Measurements from ENCODE around the gene ESYT2.
"Not testable (repeated sequence)": the region's sequence is repeated elsewhere in the genome, so short reads cannot be mapped to it uniquely, and the experiment has no call there.

The ESYT2 gene

DNA sequence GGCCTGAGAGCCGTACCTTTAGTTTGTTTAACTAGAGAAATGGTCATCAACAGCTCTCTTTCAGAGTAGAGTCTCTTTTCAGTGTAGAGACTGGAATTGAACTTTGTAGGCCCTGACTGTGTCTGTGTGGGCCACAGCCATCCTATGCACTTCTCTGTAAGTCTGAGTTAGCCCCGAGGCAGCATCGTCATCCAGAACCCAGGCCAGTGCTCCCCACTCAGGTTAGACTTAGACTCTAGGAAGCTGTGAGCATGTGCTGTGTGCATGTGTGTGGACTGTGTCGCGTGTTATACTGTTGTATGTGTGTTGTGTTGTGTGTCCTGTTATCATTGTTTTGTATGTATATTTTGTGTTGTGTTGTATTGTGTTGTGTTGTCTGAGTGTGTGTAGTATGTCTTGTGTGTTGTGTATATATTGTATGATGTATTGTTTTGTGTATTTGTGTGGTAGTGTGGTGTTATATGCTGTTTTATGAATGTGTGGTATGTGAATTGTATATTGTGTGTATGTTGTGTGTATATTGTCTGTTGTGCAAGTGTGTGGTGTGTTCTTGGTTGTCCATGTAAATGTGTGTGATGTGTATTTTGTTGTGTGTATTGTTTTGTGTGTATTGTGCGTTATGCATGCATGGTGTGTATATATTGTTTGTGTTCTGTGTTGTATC lies 106.6 kb downstream of the ESYT2 start:
- no peak overlapping the region for H3K4me3 Mint-ChIP-seq
- H3K27ac Mint-ChIP-seq, result no peak overlapping the region
- no peak for DNase-seq
- peaks cover 2% of the 10 kb centered on the region for H3K27me3 Mint-ChIP-seq
- no peaks in the 10 kb centered on the region for H3K9me3 Mint-ChIP-seq
- no peaks in the 10 kb centered on the region for H3K4me1 Mint-ChIP-seq (ENCODE audit: low read depth)
- no peaks in the 10 kb centered on the region for H3K36me3 Mint-ChIP-seq (ENCODE audit: low read depth)

DNA sequence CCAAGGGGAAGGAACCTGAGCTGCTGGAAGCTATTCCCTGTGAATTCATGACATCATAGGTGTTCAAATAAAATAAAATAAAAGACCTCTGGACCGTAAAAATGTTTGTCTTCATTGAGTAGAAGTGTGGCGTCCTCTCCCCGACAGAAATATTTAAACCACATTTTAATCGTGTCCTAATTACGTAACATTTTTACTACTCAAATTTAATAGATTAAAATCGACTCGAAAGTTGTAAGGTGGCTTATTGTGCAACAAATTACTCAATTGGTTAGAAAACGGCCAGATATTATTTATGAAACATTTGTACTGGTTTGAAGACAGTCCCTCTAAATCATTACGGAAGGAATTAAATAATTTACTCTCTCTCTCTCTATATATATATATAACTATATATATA lies 109.2 kb downstream of the ESYT2 start:
- Mint-ChIP-seq H3K36me3 (ENCODE audit: low read depth) (no peaks in the 10 kb centered on the region), H3K9me3 (no peaks in the 10 kb centered on the region), H3K27me3 (peaks cover 5% of the 10 kb centered on the region), H3K27ac (no peak overlapping the region), H3K4me3 (no peak overlapping the region), H3K4me1 (ENCODE audit: low read depth) (no peaks in the 10 kb centered on the region)
- DNase-seq, result no peak

DNA sequence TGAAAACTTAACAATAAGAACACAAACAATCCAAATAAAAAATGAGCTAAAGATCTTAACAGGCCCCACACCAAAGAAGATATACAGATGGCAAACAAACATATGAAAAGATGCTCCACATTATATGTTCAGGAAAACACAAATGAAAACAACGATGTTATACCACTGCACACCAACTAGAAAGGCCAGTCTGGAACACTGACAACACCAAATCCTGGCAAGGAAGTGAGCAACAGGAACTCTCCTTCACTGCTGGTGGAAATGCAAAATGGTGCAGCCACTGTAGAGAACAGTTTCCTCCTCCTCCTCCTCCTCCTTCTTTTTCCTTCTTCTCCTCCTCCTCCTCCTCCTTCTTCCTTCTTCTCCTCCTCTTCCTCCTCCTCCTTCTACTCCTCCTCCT lies 112.5 kb downstream of the ESYT2 start:
- H3K4me3 Mint-ChIP-seq, result no peak overlapping the region
- H3K36me3 Mint-ChIP-seq (ENCODE audit: low read depth), result no peaks in the 10 kb centered on the region
- no peaks in the 10 kb centered on the region for H3K9me3 Mint-ChIP-seq
- peaks cover 4% of the 10 kb centered on the region for H3K4me1 Mint-ChIP-seq (ENCODE audit: low read depth)
- no peak overlapping the region for H3K27ac Mint-ChIP-seq
- DNase-seq, result no peak
- peaks cover 5% of the 10 kb centered on the region for H3K27me3 Mint-ChIP-seq

DNA sequence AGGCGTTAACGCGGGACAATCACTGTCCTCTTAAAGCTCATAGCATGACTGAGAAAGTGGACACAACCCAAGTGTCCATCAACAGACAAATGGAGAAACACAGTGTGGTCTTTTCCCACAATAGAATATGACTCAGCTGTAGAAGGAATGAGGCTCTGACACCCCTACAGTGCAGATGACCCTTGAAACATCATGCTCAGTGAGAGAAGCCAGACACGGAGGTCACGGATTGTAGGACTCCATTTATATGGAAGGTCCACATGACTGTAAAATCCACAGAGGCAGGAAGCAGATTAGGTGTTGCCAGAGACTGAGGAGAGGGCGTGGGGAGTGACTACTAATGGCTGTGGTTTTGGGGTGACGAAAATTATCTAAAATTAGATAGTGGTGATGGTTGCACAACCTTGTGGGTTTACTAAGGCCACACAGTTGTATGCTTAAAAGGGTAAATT lies 118.6 kb downstream of the ESYT2 start:
- H3K4me3 Mint-ChIP-seq, result no peak overlapping the region
- no peak for DNase-seq
- no peak overlapping the region for H3K27ac Mint-ChIP-seq

DNA sequence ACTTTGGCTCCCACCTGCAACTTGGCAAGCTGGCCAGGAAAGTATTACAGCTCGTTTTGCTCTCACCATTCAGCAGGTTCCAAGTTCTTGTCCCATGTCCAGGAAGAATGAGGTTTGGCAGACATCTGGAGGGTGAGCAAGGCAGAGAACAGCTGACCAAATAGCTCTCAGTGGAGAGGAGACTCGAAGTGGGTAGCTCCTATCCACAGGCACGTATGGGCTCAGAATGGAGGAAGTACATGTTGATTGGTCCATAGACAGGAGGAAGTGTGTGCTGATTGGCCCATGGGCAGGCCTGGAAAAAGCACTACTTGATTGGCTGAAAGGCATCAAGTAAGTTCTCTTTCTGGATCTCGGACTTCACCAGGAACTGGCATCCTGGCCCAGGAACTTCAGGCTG lies 121.7 kb downstream of the ESYT2 start:
- Mint-ChIP-seq H3K27ac (no peak overlapping the region), H3K4me1 (ENCODE audit: low read depth) (peaks cover 31% of the 10 kb centered on the region), H3K4me3 (no peak overlapping the region), H3K27me3 (no peaks in the 10 kb centered on the region), H3K9me3 (peaks cover 4% of the 10 kb centered on the region), H3K36me3 (ENCODE audit: low read depth) (peaks cover 13% of the 10 kb centered on the region)
- DNase-seq, result no peak

More for the DNA sequence above, 118.6 kb downstream of the ESYT2 start:
- H3K36me3 Mint-ChIP-seq (ENCODE audit: low read depth), result no peaks in the 10 kb centered on the region
- peaks cover 4% of the 10 kb centered on the region for H3K9me3 Mint-ChIP-seq
- H3K27me3 Mint-ChIP-seq, result no peaks in the 10 kb centered on the region
- H3K4me1 Mint-ChIP-seq (ENCODE audit: low read depth), result peaks cover 17% of the 10 kb centered on the region

DNA sequence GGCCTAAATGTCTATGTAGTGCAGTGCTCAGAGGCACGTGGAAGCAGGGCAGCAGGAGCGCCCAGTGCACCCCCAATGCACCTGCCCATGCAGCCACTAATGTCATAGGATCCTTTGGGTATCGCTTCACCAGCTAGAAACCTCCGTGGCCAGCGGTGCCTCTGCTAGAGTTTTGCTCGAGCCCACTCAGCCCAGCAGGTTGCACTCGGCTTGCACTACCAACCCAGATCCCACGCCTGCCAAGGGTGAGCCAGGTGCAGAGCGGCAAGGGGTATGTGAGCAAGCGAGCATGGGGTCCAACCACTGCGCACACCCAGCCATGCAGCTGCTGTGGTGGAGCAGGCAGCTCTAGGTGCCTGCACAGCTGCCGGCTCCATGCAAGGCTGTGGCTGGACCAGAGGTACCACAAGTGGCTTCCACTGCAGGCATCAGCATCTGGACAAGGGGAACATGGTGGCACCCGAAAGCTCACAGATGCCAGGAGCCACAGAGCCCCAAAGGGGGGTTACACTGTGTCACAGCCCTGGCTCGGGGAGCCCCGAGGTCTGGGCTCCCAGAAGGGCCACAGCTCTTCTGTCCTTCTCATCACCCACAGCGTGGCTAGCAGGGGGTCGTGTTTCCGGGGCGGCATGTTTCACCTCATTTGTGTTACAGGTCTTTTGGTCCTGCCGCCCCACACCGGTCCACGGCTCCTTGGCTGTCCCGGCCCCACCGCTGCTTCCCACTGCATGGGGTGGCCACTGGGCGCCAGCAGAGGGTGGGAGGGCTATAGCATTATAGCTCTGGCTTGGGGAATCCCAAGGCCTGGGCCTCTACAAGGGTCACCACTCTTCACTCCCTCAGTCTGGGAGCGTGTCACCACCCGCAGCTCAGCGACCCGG lies 122.4 kb downstream of the ESYT2 start:
- Mint-ChIP-seq H3K27me3 (no peaks in the 10 kb centered on the region), H3K4me1 (ENCODE audit: low read depth) (peaks cover 34% of the 10 kb centered on the region), H3K9me3 (peaks cover 4% of the 10 kb centered on the region), H3K4me3 (peak overlapping the region; percentile 88), H3K36me3 (ENCODE audit: low read depth) (peaks cover 19% of the 10 kb centered on the region), H3K27ac (peak overlapping the region; percentile 12)
- no peak for DNase-seq

DNA sequence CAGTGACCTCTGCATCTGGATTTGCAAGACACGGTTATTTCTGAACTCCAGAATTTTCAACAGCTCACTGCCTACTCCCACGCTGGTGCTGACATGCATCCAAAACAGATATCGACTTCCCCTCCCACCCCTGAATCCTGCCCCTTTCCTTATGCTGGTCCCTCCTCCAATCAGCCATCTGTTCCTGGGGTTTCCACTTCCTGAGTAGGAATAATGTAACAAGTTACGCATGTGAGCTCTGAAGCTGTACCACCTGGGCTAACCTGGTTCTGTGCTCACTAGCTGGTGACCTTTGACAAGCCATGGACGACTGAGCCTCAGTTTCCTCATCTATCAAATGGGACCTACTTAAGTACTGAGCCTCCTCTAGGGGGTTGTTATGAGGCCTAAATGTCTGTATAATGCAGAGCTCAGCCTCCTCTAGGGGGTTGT lies 123.0 kb downstream of the ESYT2 start:
- Mint-ChIP-seq H3K4me3 (peak overlapping the region; percentile 88), H3K27me3 (no peaks in the 10 kb centered on the region), H3K36me3 (ENCODE audit: low read depth) (peaks cover 26% of the 10 kb centered on the region), H3K9me3 (peaks cover 4% of the 10 kb centered on the region), H3K4me1 (ENCODE audit: low read depth) (peaks cover 40% of the 10 kb centered on the region), H3K27ac (peak overlapping the region; percentile 12)
- DNase-seq, result no peak

DNA sequence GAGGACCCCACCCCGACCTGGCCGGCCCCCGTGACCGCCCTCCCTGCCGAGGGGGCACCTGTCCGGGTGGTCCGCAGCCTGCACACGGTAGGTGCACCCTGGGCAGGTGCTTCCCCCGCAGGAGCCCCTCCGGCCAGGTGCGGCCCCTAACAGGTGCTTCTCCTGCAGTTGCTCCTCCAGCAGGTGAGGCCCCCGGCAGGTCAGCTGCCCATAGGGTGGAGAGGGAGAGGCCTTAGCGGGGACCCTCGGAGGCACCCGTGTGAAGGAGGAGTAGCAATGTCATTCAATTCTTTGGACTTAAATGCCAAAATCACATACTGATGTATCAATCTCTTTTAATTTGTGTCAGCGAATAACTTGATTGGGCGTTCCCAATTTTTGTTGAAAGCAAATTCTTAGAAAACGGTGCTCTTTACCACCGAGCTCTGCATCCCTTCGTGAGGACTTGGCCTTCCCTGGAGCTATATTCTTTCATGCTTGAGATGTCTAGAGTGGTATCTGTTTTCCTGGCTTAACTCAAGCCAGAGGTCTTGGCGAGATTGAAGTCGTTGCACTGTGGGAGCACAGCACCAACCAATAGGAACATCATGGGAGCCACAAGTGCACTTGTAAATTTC lies 124.0 kb downstream of the ESYT2 start:
- H3K4me1 Mint-ChIP-seq (ENCODE audit: low read depth), result peaks cover 43% of the 10 kb centered on the region
- H3K4me3 Mint-ChIP-seq, result peak overlapping the region; percentile 88
- H3K27me3 Mint-ChIP-seq, result no peaks in the 10 kb centered on the region
- peaks cover 4% of the 10 kb centered on the region for H3K9me3 Mint-ChIP-seq
- DNase-seq, result no peak
- H3K36me3 Mint-ChIP-seq (ENCODE audit: low read depth), result peaks cover 35% of the 10 kb centered on the region
- H3K27ac Mint-ChIP-seq, result peak overlapping the region; percentile 87

DNA sequence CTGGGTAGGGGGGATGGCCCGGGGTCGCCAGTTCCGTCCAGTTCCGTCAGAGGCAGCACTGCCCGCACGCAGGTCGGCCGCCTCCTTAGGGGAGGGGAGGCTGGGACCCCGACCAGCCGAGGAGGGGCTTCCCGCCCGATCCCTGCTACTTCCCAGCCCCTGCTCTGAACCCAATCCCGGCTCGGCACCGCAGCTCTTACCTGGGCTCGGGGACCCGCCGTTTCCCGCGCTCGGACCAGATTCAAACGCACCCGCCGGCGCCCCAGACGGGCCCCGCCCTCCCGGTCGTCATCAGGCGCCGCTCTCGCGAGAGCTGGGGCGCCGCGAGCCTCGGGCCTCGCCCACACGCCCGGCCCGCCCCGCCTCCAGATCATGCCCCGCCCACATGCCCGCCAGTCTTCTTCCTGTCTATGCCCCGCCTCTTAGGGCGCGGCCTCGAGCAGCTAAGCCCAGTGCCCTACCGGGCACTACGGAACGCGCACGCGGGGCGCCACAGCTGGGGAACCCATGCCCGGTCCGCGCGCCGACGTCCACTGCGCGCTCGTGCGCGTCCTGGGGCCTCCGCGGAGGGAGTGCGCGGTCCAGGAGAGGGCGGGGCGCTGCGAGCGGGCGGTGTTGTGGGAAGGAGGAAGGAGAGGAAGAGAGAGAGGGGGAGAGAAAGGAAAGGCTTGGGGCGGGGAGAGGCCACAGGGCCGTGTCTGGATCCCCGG lies 124.6 kb downstream of the ESYT2 start, which contains the start of gene NCAPG2:
TSS of gene NCAPG2 (minus strand) at position 281 of the 710 bp plus-strand sequence. CDS start 2,905 bp downstream, outside the sequence.
- H3K9me3 Mint-ChIP-seq, result peaks cover 4% of the 10 kb centered on the region
- H3K27ac Mint-ChIP-seq, result peak within 1 kb of the TSS; percentile 91
- H3K27me3 Mint-ChIP-seq, result no peaks in the 10 kb centered on the region
- H3K4me1 Mint-ChIP-seq (ENCODE audit: low read depth), result peaks cover 47% of the 10 kb centered on the region
- DNase-seq, result peak; percentile 98
- H3K36me3 Mint-ChIP-seq (ENCODE audit: low read depth), result peaks cover 40% of the 10 kb centered on the region
- peak within 1 kb of the TSS; percentile 88 for H3K4me3 Mint-ChIP-seq

DNA sequence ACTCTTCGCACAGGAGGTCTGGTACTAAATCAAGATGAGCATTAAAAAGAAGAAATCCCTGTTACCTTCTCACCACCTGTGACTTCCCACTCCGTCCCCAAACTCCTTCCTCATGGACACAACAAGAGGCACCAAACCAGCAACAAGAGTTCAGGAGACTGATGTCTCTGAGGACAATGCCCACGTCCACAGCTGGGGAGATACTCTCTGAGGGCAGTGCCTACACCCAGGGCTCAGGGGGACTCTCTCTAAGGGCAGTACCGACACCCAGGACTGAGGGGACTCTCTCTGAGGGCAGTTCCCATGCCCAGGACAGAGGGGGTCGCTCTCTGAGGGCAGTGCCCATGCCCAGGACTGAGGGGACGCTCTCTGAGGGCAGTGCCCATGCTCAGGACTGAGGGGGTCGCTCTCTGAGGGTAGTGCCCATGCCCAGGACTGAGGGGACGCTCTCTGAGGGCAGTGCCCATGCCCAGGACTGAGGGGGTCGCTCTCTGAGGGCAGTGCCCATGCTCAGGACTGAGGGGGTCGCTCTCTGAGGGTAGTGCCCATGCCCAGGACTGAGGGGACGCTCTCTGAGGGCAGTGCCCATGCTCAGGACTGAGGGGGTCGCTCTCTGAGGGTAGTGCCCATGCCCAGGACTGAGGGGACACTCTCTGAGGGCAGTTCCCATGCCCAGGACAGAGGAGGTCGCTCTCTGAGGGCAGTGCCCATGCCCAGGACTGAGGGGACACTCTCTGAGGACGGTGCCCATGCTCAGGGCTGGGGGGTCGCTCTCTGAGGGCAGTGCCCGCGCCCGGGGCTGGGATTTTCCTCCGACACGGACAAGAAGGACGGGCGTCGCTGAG lies 125.4 kb downstream of the ESYT2 start:
- not testable (repeated sequence) for H3K9me3 Mint-ChIP-seq, DNase-seq, H3K27me3 Mint-ChIP-seq
- peaks cover 49% of the 10 kb centered on the region for H3K4me1 Mint-ChIP-seq (ENCODE audit: low read depth)
- peak overlapping the region; percentile 91 for H3K27ac Mint-ChIP-seq
- H3K36me3 Mint-ChIP-seq (ENCODE audit: low read depth), result peaks cover 48% of the 10 kb centered on the region
- peak overlapping the region; percentile 88 for H3K4me3 Mint-ChIP-seq

DNA sequence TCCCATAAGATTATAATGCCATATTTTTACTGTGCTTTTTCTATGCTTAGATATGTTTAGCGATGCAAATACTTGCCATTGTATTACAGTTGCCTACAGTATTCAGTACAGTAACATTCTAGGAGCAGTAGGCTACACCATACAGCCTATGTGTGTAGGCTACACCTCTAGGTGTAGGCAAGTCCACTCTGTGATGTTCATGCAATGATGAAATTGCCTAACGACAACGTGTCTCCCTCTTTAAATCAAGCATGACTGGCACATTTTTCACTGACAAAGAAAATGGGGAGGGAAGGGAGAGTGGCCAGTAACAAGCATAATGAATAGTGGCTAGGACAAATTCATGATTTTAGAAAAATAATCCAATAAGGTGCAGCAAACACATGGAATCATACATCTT lies 126.4 kb downstream of the ESYT2 start:
- Mint-ChIP-seq H3K27me3 (no peaks in the 10 kb centered on the region), H3K36me3 (ENCODE audit: low read depth) (peaks cover 56% of the 10 kb centered on the region), H3K9me3 (peaks cover 4% of the 10 kb centered on the region), H3K4me1 (ENCODE audit: low read depth) (peaks cover 50% of the 10 kb centered on the region), H3K27ac (no peak overlapping the region), H3K4me3 (peak overlapping the region; percentile 88)
- DNase-seq, result no peak

DNA sequence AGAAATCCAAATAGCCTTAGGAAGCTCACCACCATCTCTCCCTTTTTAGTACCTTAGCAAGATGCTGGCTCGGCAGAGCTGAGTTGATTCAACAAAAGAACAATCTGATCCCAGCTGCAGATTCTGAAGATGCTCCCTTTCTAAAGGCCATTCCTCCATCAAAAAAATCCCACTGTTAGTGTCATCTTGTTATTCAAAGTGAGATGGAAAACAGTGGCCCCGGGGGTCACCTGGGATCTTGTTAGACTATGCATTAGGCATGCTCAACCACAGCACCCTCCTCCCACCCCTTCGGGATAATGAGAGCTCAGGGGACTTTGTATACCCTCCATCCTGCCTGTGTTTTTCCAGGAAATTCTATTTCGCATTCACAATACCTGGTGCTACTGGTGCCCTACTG lies 127.1 kb downstream of the ESYT2 start:
- H3K36me3 Mint-ChIP-seq (ENCODE audit: low read depth), result peaks cover 62% of the 10 kb centered on the region
- no peak overlapping the region for H3K27ac Mint-ChIP-seq
- no peak for DNase-seq
- peaks cover 51% of the 10 kb centered on the region for H3K4me1 Mint-ChIP-seq (ENCODE audit: low read depth)
- no peaks in the 10 kb centered on the region for H3K27me3 Mint-ChIP-seq
- H3K4me3 Mint-ChIP-seq, result peak overlapping the region; percentile 88
- H3K9me3 Mint-ChIP-seq, result no peaks in the 10 kb centered on the region

DNA sequence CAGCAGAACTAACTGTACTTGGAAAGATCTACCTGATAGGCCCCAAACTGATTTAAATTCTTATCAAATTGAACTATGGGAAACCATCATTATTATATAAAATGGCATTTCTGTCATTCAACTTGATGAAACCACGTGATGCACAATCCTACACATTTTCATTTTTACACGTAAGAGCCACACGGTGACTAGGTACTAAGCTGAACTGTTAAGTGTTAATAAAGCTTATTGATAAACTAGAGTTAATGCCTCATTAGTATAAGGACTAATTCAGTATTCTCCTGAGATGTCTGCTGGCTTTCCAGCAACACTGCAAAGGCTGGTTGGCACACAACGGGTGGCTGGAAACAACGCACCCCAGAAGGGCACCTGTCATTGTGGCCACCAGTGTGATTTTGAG lies 129.3 kb downstream of the ESYT2 start:
- no peak for DNase-seq
- peaks cover 82% of the 10 kb centered on the region for H3K36me3 Mint-ChIP-seq (ENCODE audit: low read depth)
- peaks cover 50% of the 10 kb centered on the region for H3K4me1 Mint-ChIP-seq (ENCODE audit: low read depth)
- H3K9me3 Mint-ChIP-seq, result no peaks in the 10 kb centered on the region
- H3K4me3 Mint-ChIP-seq, result no peak overlapping the region
- H3K27ac Mint-ChIP-seq, result no peak overlapping the region
- H3K27me3 Mint-ChIP-seq, result no peaks in the 10 kb centered on the region

Data from activated T-cell treated with anti-CD3 and anti-CD28 coated beads, Interleukin-2, amount 50 U/mL, for 24 hours (primary cell).